Fibroblast of villous mesenchyme (primary cell): ENCODE measurements around the gene PCARE. TPM values are rescaled to one million over a fixed set of nuclear protein-coding genes. Genes with fewer than 3 reads are reported as not detected.

Source experiments
- DNase-seq: peaks from one replicate; pipeline ENCODE4 v3.0.0-alpha.2; 2010; ENCODE audit warnings: low read depth
- H3K4me3 ChIP-seq: 2 replicates; pipeline ENCODE4 v1.5.1; 2011; ENCODE audit warnings: low read depth, mild to moderate bottlenecking, low read length
- CTCF ChIP-seq: IDR thresholded peaks from 2 replicates; pipeline ENCODE4 v1.5.1; 2012; ENCODE audit warnings: low read depth, mild to moderate bottlenecking, low read length; ENCODE audit not compliant: insufficient read depth
- total RNA-seq: library from RNA; depleted of rRNA; stranded (reverse); fragments of >200 nt; gene quantifications from 2 replicates; pipeline ENCODE4 v1.2.3, GENCODE V29; 2012

The PCARE gene
- total RNA-seq, 1 donor = not detected

- DNase-seq = peak; percentile 87
- H3K4me3 ChIP-seq = peak within 1 kb of the TSS; percentile 72
- no peak for TF ChIP-seq CTCF
Observed at GRCh38 chr2:29114946-29115609, 40.8 kb upstream of the PCARE start, which contains the start of gene CLIP4. Gene CLIP4, plus strand, starts transcription at chr2:29115415. Its CDS starts 5,974 bp downstream, at chr2:29121389.

GRCh38 chr2:29114586-29114945, 40.2 kb upstream of the PCARE start:
- no peak for TF ChIP-seq CTCF
- H3K4me3 ChIP-seq = peak overlapping the region; percentile 72
- no peak for DNase-seq

GRCh38 chr2:29113891-29114321, 39.6 kb upstream of the PCARE start:
- TF ChIP-seq CTCF = no peak
- H3K4me3 ChIP-seq = peak overlapping the region; percentile 72
- peak; percentile 91 for DNase-seq

GRCh38 chr2:29113027-29113686, 38.8 kb upstream of the PCARE start:
- peak; percentile 45 for DNase-seq
- no peak overlapping the region for H3K4me3 ChIP-seq
- TF ChIP-seq CTCF = no peak

- no peak for TF ChIP-seq CTCF
- H3K4me3 ChIP-seq = no peak overlapping the region
- no peak for DNase-seq
Observed at GRCh38 chr2:29112379-29112778, 38.1 kb upstream of the PCARE start.

GRCh38 chr2:29110916-29111535, 36.7 kb upstream of the PCARE start:
- no peak for DNase-seq
- TF ChIP-seq CTCF = no peak
- no peak overlapping the region for H3K4me3 ChIP-seq
